Measurements from ENCODE around the gene MAGEL2.

The MAGEL2 gene

GRCh38 chr15:23642413-23643044 is 5.1 kb downstream of the MAGEL2 start:
- Histone ChIP-seq H3K9ac (ENCODE audit: low read length) (no peak overlapping the region), H3K9me3 (ENCODE audit: insufficient read depth, low read length) (no peaks in the 10 kb centered on the region), H3K4me1 (ENCODE audit: low read length) (no peaks in the 10 kb centered on the region), H3K27ac (ENCODE audit: low read length) (no peak overlapping the region), H3K36me3 (replicated peaks; ENCODE audit: low read depth, low read length) (no peaks in the 10 kb centered on the region), H3K27me3 (ENCODE audit: low read depth, low read length) (no peaks in the 10 kb centered on the region), H3K4me3 (ENCODE audit: low read length) (no peak overlapping the region), H4K20me1 (ENCODE audit: insufficient read depth, low read length) (no peaks in the 10 kb centered on the region), H3K4me2 (ENCODE audit: low read length) (no peak overlapping the region), H3K79me2 (ENCODE audit: low read length) (no peaks in the 10 kb centered on the region), H2AFZ (ENCODE audit: low read depth, low read length) (no peak overlapping the region)
- TF ChIP-seq CTCF (IDR thresholded peaks at IDR 0.05; ENCODE audit: low read depth, low read length) (peak; percentile 91), EZH2phosphoT487 (IDR thresholded peaks at IDR 0.05; ENCODE audit: low read depth) (no peak)

- Histone ChIP-seq H3K4me2 (ENCODE audit: low read length) (no peak overlapping the region), H3K9me3 (ENCODE audit: insufficient read depth, low read length) (no peaks in the 10 kb centered on the region), H2AFZ (ENCODE audit: low read depth, low read length) (no peak overlapping the region), H3K36me3 (replicated peaks; ENCODE audit: low read depth, low read length) (no peaks in the 10 kb centered on the region), H3K79me2 (ENCODE audit: low read length) (no peaks in the 10 kb centered on the region), H3K27me3 (ENCODE audit: low read depth, low read length) (no peaks in the 10 kb centered on the region), H3K9ac (ENCODE audit: low read length) (no peak overlapping the region), H4K20me1 (ENCODE audit: insufficient read depth, low read length) (no peaks in the 10 kb centered on the region), H3K4me1 (ENCODE audit: low read length) (no peaks in the 10 kb centered on the region), H3K4me3 (ENCODE audit: low read length) (no peak overlapping the region), H3K27ac (ENCODE audit: low read length) (no peak overlapping the region)
- TF ChIP-seq EZH2phosphoT487 (IDR thresholded peaks at IDR 0.05; ENCODE audit: low read depth) (no peak), CTCF (IDR thresholded peaks at IDR 0.05; ENCODE audit: low read depth, low read length) (no peak)
Measured at GRCh38 chr15:23634181-23634580, 13.5 kb downstream of the MAGEL2 start.

- Histone ChIP-seq H3K27me3 (ENCODE audit: low read depth, low read length) (no peaks in the 10 kb centered on the region), H3K79me2 (ENCODE audit: low read length) (no peaks in the 10 kb centered on the region), H3K4me1 (ENCODE audit: low read length) (no peaks in the 10 kb centered on the region), H3K9ac (ENCODE audit: low read length) (no peak overlapping the region), H4K20me1 (ENCODE audit: insufficient read depth, low read length) (no peaks in the 10 kb centered on the region), H3K4me3 (ENCODE audit: low read length) (no peak overlapping the region), H3K4me2 (ENCODE audit: low read length) (no peak overlapping the region), H3K9me3 (ENCODE audit: insufficient read depth, low read length) (no peaks in the 10 kb centered on the region), H2AFZ (ENCODE audit: low read depth, low read length) (no peak overlapping the region), H3K36me3 (replicated peaks; ENCODE audit: low read depth, low read length) (no peaks in the 10 kb centered on the region), H3K27ac (ENCODE audit: low read length) (no peak overlapping the region)
- TF ChIP-seq CTCF (IDR thresholded peaks at IDR 0.05; ENCODE audit: low read depth, low read length): peak; percentile 63
- no peak for TF ChIP-seq EZH2phosphoT487 (IDR thresholded peaks at IDR 0.05; ENCODE audit: low read depth)
Measured at GRCh38 chr15:23629234-23629805, 18.3 kb downstream of the MAGEL2 start.

- H3K9ac ChIP-seq (ENCODE audit: low read length): no peak overlapping the region
- no peaks in the 10 kb centered on the region for H3K36me3 ChIP-seq (replicated peaks; ENCODE audit: low read depth, low read length)
- no peak overlapping the region for H3K4me2 ChIP-seq (ENCODE audit: low read length)
- no peaks in the 10 kb centered on the region for H4K20me1 ChIP-seq (ENCODE audit: insufficient read depth, low read length)
- no peak overlapping the region for H3K27ac ChIP-seq (ENCODE audit: low read length)
- no peak overlapping the region for H2AFZ ChIP-seq (ENCODE audit: low read depth, low read length)
- H3K9me3 ChIP-seq (ENCODE audit: insufficient read depth, low read length): no peaks in the 10 kb centered on the region
- H3K4me1 ChIP-seq (ENCODE audit: low read length): no peaks in the 10 kb centered on the region
- no peaks in the 10 kb centered on the region for H3K79me2 ChIP-seq (ENCODE audit: low read length)
- TF ChIP-seq CTCF (IDR thresholded peaks at IDR 0.05; ENCODE audit: low read depth, low read length): no peak
- TF ChIP-seq EZH2phosphoT487 (IDR thresholded peaks at IDR 0.05; ENCODE audit: low read depth): no peak
- no peak overlapping the region for H3K4me3 ChIP-seq (ENCODE audit: low read length)
- H3K27me3 ChIP-seq (ENCODE audit: low read depth, low read length): no peaks in the 10 kb centered on the region
Measured at GRCh38 chr15:23628612-23629233, 18.9 kb downstream of the MAGEL2 start.
